ENCODE data around the gene ABHD18.
"Not testable (repeated sequence)": the region's sequence is repeated elsewhere in the genome, so short reads cannot be mapped to it uniquely, and the experiment has no call there.

ABHD18 gene

GRCh38 chr4:127968586-127968985 lies 3.4 kb downstream of the ABHD18 start:
- Mint-ChIP-seq H3K27ac (no peak overlapping the region), H3K9me3 (no peaks in the 10 kb centered on the region), H3K4me1 (peaks cover 21% of the 10 kb centered on the region), H3K27me3 (no peaks in the 10 kb centered on the region), H3K4me3 (peak overlapping the region in 1 of 2 donors; percentile 29)
- ATAC-seq = no peak
- DNase-seq = no peak

GRCh38 chr4:127970925-127971324 lies 5.7 kb downstream of the ABHD18 start:
- H3K4me3 Mint-ChIP-seq, DNase-seq, H3K27ac Mint-ChIP-seq, H3K9me3 Mint-ChIP-seq, ATAC-seq, H3K27me3 Mint-ChIP-seq: not testable (repeated sequence)
- peaks cover 24% of the 10 kb centered on the region for H3K4me1 Mint-ChIP-seq

DNA sequence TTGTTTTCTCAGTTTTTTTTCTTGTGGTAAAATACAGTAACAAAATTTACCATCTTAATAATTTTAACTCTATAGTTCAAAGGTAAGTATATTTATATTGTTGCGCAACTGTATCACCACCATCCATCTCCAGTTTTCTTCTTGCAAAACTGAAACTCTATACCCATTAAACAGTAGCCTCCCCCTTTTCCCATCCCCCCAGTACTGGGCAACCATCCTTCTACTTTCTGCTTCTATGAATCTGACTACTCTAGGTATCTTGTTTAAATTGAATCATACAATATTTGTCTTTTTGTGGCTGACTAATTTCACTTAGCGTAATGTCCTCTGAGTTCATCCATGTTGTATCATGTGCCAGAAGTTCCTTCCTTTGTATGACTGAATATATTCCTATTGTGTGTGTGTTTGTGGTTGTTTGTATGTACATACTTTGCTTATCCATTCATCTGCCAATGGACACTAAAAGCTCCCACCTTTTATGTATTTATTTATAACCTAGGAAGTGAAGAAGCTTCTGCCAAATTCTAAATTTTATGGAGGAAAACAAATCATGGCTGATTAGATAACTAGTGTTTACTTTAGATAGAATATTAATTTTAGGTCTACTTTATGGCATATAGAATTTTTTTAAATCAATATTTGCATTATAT lies 10.0 kb downstream of the ABHD18 start:
- no peak for DNase-seq
- no peaks in the 10 kb centered on the region for H3K9me3 Mint-ChIP-seq
- H3K27ac Mint-ChIP-seq = no peak overlapping the region
- ATAC-seq = peak; percentile 33
- no peak overlapping the region for H3K4me3 Mint-ChIP-seq
- H3K27me3 Mint-ChIP-seq = no peaks in the 10 kb centered on the region
- H3K4me1 Mint-ChIP-seq = peaks cover 7% of the 10 kb centered on the region

- DNase-seq = no peak
- Mint-ChIP-seq H3K9me3 (no peaks in the 10 kb centered on the region), H3K4me3 (no peak overlapping the region), H3K4me1 (peaks cover 7% of the 10 kb centered on the region), H3K27me3 (no peaks in the 10 kb centered on the region), H3K27ac (peak overlapping the region in 1 of 2 donors; percentile 59)
- ATAC-seq = no peak
Measured at GRCh38 chr4:127978930-127979329, 13.7 kb downstream of the ABHD18 start.

DNA sequence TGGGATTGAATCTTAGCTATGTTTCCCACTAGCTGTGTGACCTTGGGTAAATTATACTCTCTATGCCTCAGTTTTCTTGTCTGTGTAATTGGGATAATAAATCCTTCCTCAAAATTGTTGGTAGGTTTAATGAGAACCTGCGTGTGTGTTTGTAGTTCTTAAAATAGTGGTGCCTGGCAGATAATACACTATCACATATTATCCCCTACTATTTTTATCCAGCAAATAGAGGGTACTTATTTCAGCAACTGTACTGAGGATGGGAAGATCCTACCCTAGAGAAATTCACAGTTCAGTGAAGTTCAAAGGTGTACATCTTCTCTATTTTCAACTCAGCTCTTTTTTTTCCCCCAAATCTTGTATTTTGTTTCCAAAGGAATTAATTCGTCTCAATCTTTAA lies 17.2 kb downstream of the ABHD18 start:
- no peak for DNase-seq
- H3K27me3 Mint-ChIP-seq = no peaks in the 10 kb centered on the region
- no peak for ATAC-seq
- H3K4me3 Mint-ChIP-seq = no peak overlapping the region
- H3K9me3 Mint-ChIP-seq = no peaks in the 10 kb centered on the region
- H3K27ac Mint-ChIP-seq = no peak overlapping the region
- H3K4me1 Mint-ChIP-seq = no peaks in the 10 kb centered on the region

- no peaks in the 10 kb centered on the region for H3K4me1 Mint-ChIP-seq
- H3K4me3 Mint-ChIP-seq = no peak overlapping the region
- H3K27me3 Mint-ChIP-seq = no peaks in the 10 kb centered on the region
- H3K9me3 Mint-ChIP-seq = no peaks in the 10 kb centered on the region
- no peak for ATAC-seq
- no peak for DNase-seq
- no peak overlapping the region for H3K27ac Mint-ChIP-seq
Measured at GRCh38 chr4:127985989-127986388, 20.8 kb downstream of the ABHD18 start.

DNA sequence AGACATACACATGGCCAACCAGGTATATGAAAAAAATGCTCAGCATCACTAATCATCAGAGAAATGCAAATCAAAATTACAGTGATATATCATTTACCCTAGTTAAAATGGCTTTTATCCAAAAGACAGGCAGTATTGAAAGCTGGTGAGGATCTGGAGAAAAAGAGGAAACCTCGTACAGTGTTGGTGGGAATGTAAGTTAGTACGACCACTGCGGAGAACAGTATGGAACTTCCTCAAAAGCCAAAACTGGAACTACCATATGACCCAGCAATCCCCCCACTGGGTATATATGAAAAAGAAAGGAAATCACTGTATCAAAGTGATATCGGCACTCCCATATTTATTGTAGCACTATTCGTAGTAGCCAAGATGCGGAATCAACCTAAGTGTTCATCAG lies 23.4 kb downstream of the ABHD18 start:
- no peak for ATAC-seq
- no peak overlapping the region for H3K4me3 Mint-ChIP-seq
- no peaks in the 10 kb centered on the region for H3K9me3 Mint-ChIP-seq
- H3K27me3 Mint-ChIP-seq = no peaks in the 10 kb centered on the region
- DNase-seq = no peak
- H3K27ac Mint-ChIP-seq = no peak overlapping the region
- no peaks in the 10 kb centered on the region for H3K4me1 Mint-ChIP-seq

GRCh38 chr4:127993151-127993550 lies 27.9 kb downstream of the ABHD18 start:
- no peak overlapping the region for H3K27ac Mint-ChIP-seq
- DNase-seq = no peak
- ATAC-seq = no peak
- H3K9me3 Mint-ChIP-seq = no peaks in the 10 kb centered on the region
- no peaks in the 10 kb centered on the region for H3K27me3 Mint-ChIP-seq
- H3K4me1 Mint-ChIP-seq = peaks cover 16% of the 10 kb centered on the region
- no peak overlapping the region for H3K4me3 Mint-ChIP-seq

GRCh38 chr4:127995776-127996175 lies 30.6 kb downstream of the ABHD18 start:
- Mint-ChIP-seq H3K9me3 (peaks cover 0 to 11% of the 10 kb centered on the region in 2 donors), H3K4me3 (no peak overlapping the region), H3K4me1 (peaks cover 25% of the 10 kb centered on the region), H3K27me3 (no peaks in the 10 kb centered on the region), H3K27ac (no peak overlapping the region)
- no peak for ATAC-seq
- no peak for DNase-seq

- peaks cover 0 to 11% of the 10 kb centered on the region in 2 donors for H3K9me3 Mint-ChIP-seq
- not testable (repeated sequence) for H3K4me3 Mint-ChIP-seq, H3K27ac Mint-ChIP-seq, H3K27me3 Mint-ChIP-seq, DNase-seq, ATAC-seq
- H3K4me1 Mint-ChIP-seq = peaks cover 32% of the 10 kb centered on the region
Measured at GRCh38 chr4:127996521-127996920, 31.3 kb downstream of the ABHD18 start.

GRCh38 chr4:127997534-127998388 lies 32.6 kb downstream of the ABHD18 start:
- Mint-ChIP-seq H3K4me3 (no peak overlapping the region), H3K9me3 (peaks cover 0 to 11% of the 10 kb centered on the region in 2 donors)

DNA sequence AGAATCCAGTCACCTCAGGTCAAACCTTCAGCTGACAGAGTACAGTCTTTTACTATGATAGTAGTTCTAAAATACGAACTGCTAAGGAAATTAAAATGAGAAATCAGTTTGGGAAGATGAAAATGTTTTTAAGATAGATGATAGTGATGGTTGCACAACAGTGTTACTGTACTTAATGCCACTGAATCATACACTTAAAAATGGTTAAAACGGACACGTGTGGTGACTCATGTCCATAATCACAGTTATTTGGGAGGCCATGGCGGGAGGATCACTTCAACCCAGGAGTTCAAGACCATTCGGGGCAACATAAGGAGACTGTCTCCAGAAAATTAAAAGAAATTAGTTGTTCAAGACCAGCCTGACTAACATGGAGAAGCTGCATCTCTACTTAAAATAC lies 41.4 kb downstream of the ABHD18 start:
- Mint-ChIP-seq H3K9me3 (no peaks in the 10 kb centered on the region), H3K27me3 (no peaks in the 10 kb centered on the region), H3K4me1 (peaks cover under 1% of the 10 kb centered on the region), H3K27ac (peak overlapping the region in 1 of 2 donors; percentile 40), H3K4me3 (no peak overlapping the region)
- ATAC-seq = no peak
- DNase-seq = no peak

More at GRCh38 chr4:127997534-127998388, 32.6 kb downstream of the ABHD18 start:
- H3K27ac Mint-ChIP-seq = no peak overlapping the region
- no peaks in the 10 kb centered on the region for H3K27me3 Mint-ChIP-seq
- ATAC-seq (peak; percentile 80), DNase-seq (no peak)
- H3K4me1 Mint-ChIP-seq = peaks cover 34% of the 10 kb centered on the region

- ATAC-seq (no peak), DNase-seq (no peak)
- no peaks in the 10 kb centered on the region for H3K9me3 Mint-ChIP-seq
- no peak overlapping the region for H3K4me3 Mint-ChIP-seq
- H3K27ac Mint-ChIP-seq = no peak overlapping the region
- no peaks in the 10 kb centered on the region for H3K27me3 Mint-ChIP-seq
- H3K4me1 Mint-ChIP-seq = no peaks in the 10 kb centered on the region
Measured at GRCh38 chr4:128009428-128009827, 44.2 kb downstream of the ABHD18 start.

GRCh38 chr4:128025319-128025718 lies 60.1 kb downstream of the ABHD18 start:
- Mint-ChIP-seq H3K4me3 (no peak overlapping the region), H3K27me3 (no peaks in the 10 kb centered on the region), H3K27ac (peak overlapping the region in 1 of 2 donors; percentile 13), H3K9me3 (no peaks in the 10 kb centered on the region), H3K4me1 (no peaks in the 10 kb centered on the region)
- DNase-seq (no peak), ATAC-seq (no peak)

DNA sequence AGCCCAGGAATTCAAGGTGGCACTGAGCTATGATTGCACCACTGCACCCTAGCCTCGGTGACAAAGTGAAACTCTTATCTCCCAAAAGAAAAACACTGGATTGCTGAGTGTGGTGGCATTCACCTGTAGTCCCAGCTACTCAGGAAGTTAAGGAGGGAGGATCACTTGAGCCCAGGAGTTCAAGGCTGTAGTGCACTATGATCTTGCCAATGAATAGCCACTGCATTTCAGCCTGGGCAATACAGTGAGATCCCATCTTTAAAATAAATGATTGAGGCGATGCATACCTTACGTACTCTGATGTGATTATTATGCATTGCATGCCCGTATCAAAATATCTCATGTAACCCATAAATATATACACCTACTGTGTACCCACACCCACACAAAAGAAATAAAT lies 64.7 kb downstream of the ABHD18 start:
- ATAC-seq (no peak), DNase-seq (no peak)
- no peaks in the 10 kb centered on the region for H3K27me3 Mint-ChIP-seq
- no peaks in the 10 kb centered on the region for H3K4me1 Mint-ChIP-seq
- no peaks in the 10 kb centered on the region for H3K9me3 Mint-ChIP-seq
- H3K27ac Mint-ChIP-seq = no peak overlapping the region
- no peak overlapping the region for H3K4me3 Mint-ChIP-seq

DNA sequence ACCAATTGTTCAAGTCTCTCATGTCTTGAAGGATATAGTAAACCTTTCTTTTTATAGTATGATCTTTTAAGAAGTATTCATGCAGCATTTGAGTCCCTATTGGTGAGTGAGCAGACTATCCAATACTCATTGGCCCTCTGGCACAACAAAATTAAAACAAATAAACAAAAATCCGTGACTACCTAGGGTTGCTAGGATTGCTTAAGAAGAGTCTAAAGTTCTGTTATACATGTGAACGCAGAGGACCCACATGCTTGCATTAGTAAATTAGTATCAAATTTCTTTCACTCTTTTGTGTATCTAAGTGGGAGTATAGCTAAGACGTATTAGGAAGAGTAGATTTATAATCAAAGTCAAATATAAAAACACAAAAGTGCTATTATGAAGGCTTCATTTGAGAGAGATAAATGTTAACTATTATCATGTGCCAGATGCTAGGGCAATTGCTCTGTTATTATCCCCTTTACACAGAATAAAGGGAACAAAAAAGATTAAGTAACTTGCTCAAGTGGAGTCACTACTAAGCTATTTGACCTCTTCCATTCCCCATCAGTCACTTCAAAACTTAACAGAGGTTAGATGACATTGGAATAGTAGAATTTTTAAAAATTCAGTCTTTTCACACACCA lies 66.7 kb downstream of the ABHD18 start:
- Mint-ChIP-seq H3K27ac (peak overlapping the region in 1 of 2 donors; percentile 67), H3K9me3 (no peaks in the 10 kb centered on the region), H3K4me3 (no peak overlapping the region), H3K4me1 (no peaks in the 10 kb centered on the region), H3K27me3 (no peaks in the 10 kb centered on the region)
- DNase-seq (no peak), ATAC-seq (no peak)

Data from stimulated activated naive CD8-positive, alpha-beta T cell treated with anti-CD3 and anti-CD28 coated beads, Interleukin-15, amount 100 ng/mL, for 72 hours (primary cell).